CD4-positive, alpha-beta memory T cell (primary cell): ENCODE results near the gene GLRA3. TPM values are rescaled to one million over a fixed set of nuclear protein-coding genes. Genes with fewer than 3 reads are reported as not detected.
A peak's percentile ranks its signal among the peaks of the same experiment; 100 is the strongest.

Experiments used
- CTCF ChIA-PET: fragments of 350-600 bp; sonication (Branson Sonifier 250); formaldehyde crosslinking; loops from one replicate; lab custom pipeline; 2021; ENCODE audit warnings: inconsistent platforms; ENCODE audit not compliant: partially characterized antibody; lab: Charles Lee
- POLR2A ChIA-PET: fragments of 350-600 bp; sonication (Branson Sonifier 250); formaldehyde crosslinking; loops from one replicate; lab custom pipeline; 2021; ENCODE audit not compliant: partially characterized antibody; lab: Charles Lee
- DNase-seq, 5 donors: peaks; one replicate each; pipeline versions ENCODE4 v3.0.0 to v3.0.0-alpha.2; 2020 to 2022; ENCODE audit warnings: mixed read lengths in 1 of 5
- H3K27ac ChIP-seq: one replicate; pipeline ENCODE4 v1.7.0; 2013; ENCODE audit warnings: low read depth, low read length
- H3K27me3 ChIP-seq: 2 replicates; pipeline ENCODE4 v1.7.0; 2013; ENCODE audit warnings: mild to moderate bottlenecking, low read length, moderate library complexity; ENCODE audit not compliant: insufficient read depth
- H3K36me3 ChIP-seq: 2 replicates; pipeline ENCODE4 v1.7.0; 2013; ENCODE audit warnings: mild to moderate bottlenecking, low read length, moderate library complexity; ENCODE audit not compliant: insufficient read depth
- H3K4me1 ChIP-seq: 2 replicates; pipeline ENCODE4 v1.7.0; 2013; ENCODE audit warnings: mild to moderate bottlenecking, low read length, moderate library complexity; ENCODE audit not compliant: insufficient read depth
- H3K4me3 ChIP-seq, 2 donors: one replicate each; pipeline ENCODE4 v1.7.0; 2013; ENCODE audit warnings: low read length in 2 of 2, mild to moderate bottlenecking in 1 of 2
- H3K9me3 ChIP-seq, 2 donors: one replicate each; pipeline ENCODE4 v1.7.0; 2013; ENCODE audit warnings: low read length in 2 of 2, control low read depth in 1 of 2; ENCODE audit not compliant: control insufficient read depth in 1 of 2
- H3K27ac Mint-ChIP-seq, 7 donors: one replicate each; pipeline ENCODE4 v1.8.0; 2020 to 2021; ENCODE audit warnings: mixed read lengths in 7 of 7, mild to moderate bottlenecking in 6 of 7, inconsistent platforms in 3 of 7, moderate library complexity in 3 of 7
- H3K27me3 Mint-ChIP-seq, 2 donors: one replicate each; pipeline ENCODE4 v1.8.0; 2020 to 2021; ENCODE audit warnings: mixed read lengths in 2 of 2
- H3K36me3 Mint-ChIP-seq, 2 donors: one replicate each; pipeline ENCODE4 v1.8.0; 2020 to 2021; ENCODE audit warnings: mixed read lengths in 2 of 2, inconsistent platforms in 1 of 2, mild to moderate bottlenecking in 1 of 2
- H3K4me1 Mint-ChIP-seq, 4 donors: one replicate each; pipeline ENCODE4 v1.8.0; 2020 to 2021; ENCODE audit warnings: mixed read lengths in 4 of 4, mild to moderate bottlenecking in 1 of 4
- H3K4me3 Mint-ChIP-seq, 8 donors: one replicate each; pipeline ENCODE4 v1.8.0; 2020 to 2021; ENCODE audit warnings: mixed read lengths in 8 of 8, mild to moderate bottlenecking in 7 of 8, moderate library complexity in 6 of 8, inconsistent platforms in 3 of 8
- H3K9me3 Mint-ChIP-seq, 8 donors: one replicate each; pipeline ENCODE4 v1.8.0; 2020 to 2021; ENCODE audit warnings: mixed read lengths in 8 of 8, mild to moderate bottlenecking in 5 of 8, inconsistent platforms in 3 of 8, moderate library complexity in 1 of 8
- intact Hi-C: fragments of 100-400 bp; cut with micrococcal nuclease; formaldehyde crosslinking; loops from one replicate; pipeline ENCODE4 v1.15.1; 2023
- polyA plus RNA-seq, 2 donors: library from polyadenylated mRNA; unstranded; fragments of 300-500 nt; fragmentation: Illumina TruSeq; gene quantifications; one replicate each; pipeline ENCODE4 v1.2.3, GENCODE V29; 2021
- total RNA-seq, 2 experiments: library from RNA; stranded (reverse); gene quantifications; one replicate each; pipeline ENCODE4 v1.2.3, GENCODE V29; 2021

Gene GLRA3
- total and polyA plus RNA-seq, 4 experiments from 2014 or later, result not detected

- CTCF ChIA-PET, result interaction anchor here (0.7 kb wide), 1 partner anchor 78 kb away, joined by 3 read pairs; no protein-coding TSS in a partner anchor
- Mint-ChIP-seq H3K27ac (peak overlapping the region; percentile 61 to 77 (median 68)), H3K36me3 (no peaks in the 10 kb centered on the region), H3K4me1 (peaks cover 3 to 10% (median 6%) of the 10 kb centered on the region in 4 donors), H3K9me3 (peaks cover 0 to 8% (median 0%) of the 10 kb centered on the region in 8 donors), H3K4me3 (peak overlapping the region in 7 of 8 donors; percentile 23 to 65 (median 46)), H3K27me3 (no peaks in the 10 kb centered on the region)
- no peak overlapping the region for H3K27ac ChIP-seq
- H3K27me3 ChIP-seq, result no peaks in the 10 kb centered on the region
- no peaks in the 10 kb centered on the region for H3K36me3 ChIP-seq
- intact Hi-C loops, result no loop called here
- no peak overlapping the region for H3K4me3 ChIP-seq
- DNase-seq, result peak in 3 of 5 donors; percentile 11 to 34 (median 24)
- H3K9me3 ChIP-seq, result no peaks in the 10 kb centered on the region
- POLR2A ChIA-PET, result interaction anchor here (1.8 kb wide), 1 partner anchor 70 kb away, joined by 9 read pairs; the partner anchor contains the start of gene HPGD
- H3K4me1 ChIP-seq, result no peaks in the 10 kb centered on the region
Observed at GRCh38 chr4:174591243-174592021, 237.6 kb downstream of the GLRA3 start.

- no peak overlapping the region for H3K27ac Mint-ChIP-seq
- no peaks in the 10 kb centered on the region for H3K9me3 ChIP-seq
- no peak overlapping the region for H3K27ac ChIP-seq
- peaks cover 3 to 10% (median 6%) of the 10 kb centered on the region in 4 donors for H3K4me1 Mint-ChIP-seq
- no peak for DNase-seq
- peaks cover 0 to 8% (median 0%) of the 10 kb centered on the region in 8 donors for H3K9me3 Mint-ChIP-seq
- intact Hi-C loops, result no loop called here
- no peaks in the 10 kb centered on the region for H3K36me3 Mint-ChIP-seq
- ChIA-PET POLR2A (interaction anchor here (1.8 kb wide), 1 partner anchor 68 kb away, joined by 9 read pairs; the partner anchor contains the start of gene HPGD), CTCF (no interaction called here)
- no peak overlapping the region for H3K4me3 ChIP-seq
- H3K27me3 ChIP-seq, result no peaks in the 10 kb centered on the region
- no peaks in the 10 kb centered on the region for H3K4me1 ChIP-seq
- no peaks in the 10 kb centered on the region for H3K27me3 Mint-ChIP-seq
- no peak overlapping the region for H3K4me3 Mint-ChIP-seq
- H3K36me3 ChIP-seq, result no peaks in the 10 kb centered on the region
Observed at GRCh38 chr4:174590336-174590735, 238.7 kb downstream of the GLRA3 start.

Other genes with a start within 250 kb of the GLRA3 start
- gene ADAM29, start 89.1 kb upstream of the GLRA3 start, total RNA-seq, result under 1 TPM; 0.14 to 0.41 TPM
- gene ADAM29, start 89.1 kb upstream of the GLRA3 start, polyA plus RNA-seq, result not detected